Neural progenitor cell (in vitro differentiated cells): ENCODE data around the gene COL25A1. TPM values are rescaled to one million over a fixed set of nuclear protein-coding genes. Genes with fewer than 3 reads are reported as not detected.
"Not testable (repeated sequence)": the region's sequence is repeated elsewhere in the genome, so short reads cannot be mapped to it uniquely, and the experiment has no call there.

ENCODE experiments used
- DNase-seq: peaks from one replicate; pipeline ENCODE4 v3.0.0-alpha.2; 2016; ENCODE audit warnings: low spot score
- H2AFZ ChIP-seq: fragments of 200-600 bp; sonication (generic); replicated peaks from 2 replicates; pipeline ENCODE4 v1.6.1; 2016; ENCODE audit warnings: antibody characterized with exemption
- H3F3A ChIP-seq: fragments of 200-600 bp; sonication (generic); 2 replicates; pipeline ENCODE4 v1.6.1; 2016; ENCODE audit warnings: antibody characterized with exemption, low read depth
- H3K27ac ChIP-seq: fragments of 200-600 bp; sonication (generic); 2 replicates; pipeline ENCODE4 v1.5.1; 2016; ENCODE audit warnings: mild to moderate bottlenecking
- H3K27me3 ChIP-seq: fragments of 200-600 bp; sonication (generic); 2 replicates; pipeline ENCODE4 v1.6.1; 2016; ENCODE audit warnings: mild to moderate bottlenecking, moderate library complexity
- H3K36me3 ChIP-seq: fragments of 200-600 bp; sonication (generic); 2 replicates; pipeline ENCODE4 v1.5.1; 2016
- H3K4me1 ChIP-seq: fragments of 200-600 bp; sonication (generic); 2 replicates; pipeline ENCODE4 v1.6.1; 2016; ENCODE audit warnings: mixed run types
- H3K4me2 ChIP-seq: fragments of 200-600 bp; sonication (generic); 2 replicates; pipeline ENCODE4 v1.6.1; 2016
- H3K4me3 ChIP-seq: fragments of 200-600 bp; sonication (generic); 2 replicates; pipeline ENCODE4 v1.5.1; 2016
- H3K79me2 ChIP-seq: fragments of 200-600 bp; sonication (generic); 2 replicates; pipeline ENCODE4 v1.6.1; 2016; ENCODE audit warnings: low read depth
- H3K9ac ChIP-seq: fragments of 200-600 bp; sonication (generic); 2 replicates; pipeline ENCODE4 v1.6.1; 2016
- H3K9me3 ChIP-seq: fragments of 200-600 bp; sonication (generic); 2 replicates; pipeline ENCODE4 v1.5.1; 2016; ENCODE audit warnings: low read depth
- H4K20me1 ChIP-seq: fragments of 200-600 bp; sonication (generic); 2 replicates; pipeline ENCODE4 v1.6.1; 2016; ENCODE audit warnings: low read depth
- H3K27ac Mint-ChIP-seq: 3 replicates; pipeline ENCODE4 v1.8.0; 2021; ENCODE audit warnings: mixed read lengths
- H3K27me3 Mint-ChIP-seq: 2 replicates; pipeline ENCODE4 v1.8.0; 2022; ENCODE audit warnings: low read depth, mild to moderate bottlenecking, inconsistent platforms, moderate library complexity, mixed read lengths; ENCODE audit not compliant: insufficient read depth
- H3K36me3 Mint-ChIP-seq: 3 replicates; pipeline ENCODE4 v1.8.0; 2021; ENCODE audit warnings: mixed read lengths
- H3K4me1 Mint-ChIP-seq: 3 replicates; pipeline ENCODE4 v1.8.0; 2021; ENCODE audit warnings: mixed read lengths
- H3K4me3 Mint-ChIP-seq: 3 replicates; pipeline ENCODE4 v1.8.0; 2021; ENCODE audit warnings: mild to moderate bottlenecking, moderate library complexity, mixed read lengths
- H3K9me3 Mint-ChIP-seq: 3 replicates; pipeline ENCODE4 v1.8.0; 2020; ENCODE audit warnings: mixed read lengths
- EZH2 ChIP-seq: fragments of 200-600 bp; sonication (generic); IDR thresholded peaks from 2 replicates; pipeline ENCODE4 v1.6.1; 2017; ENCODE audit warnings: antibody characterized with exemption, mild to moderate bottlenecking, moderate library complexity
- EZH2phosphoT487 ChIP-seq: fragments of 200-600 bp; sonication (generic); IDR thresholded peaks from 2 replicates; pipeline ENCODE4 v1.6.1; 2017; ENCODE audit warnings: antibody characterized with exemption
- total RNA-seq: library from RNA; depleted of rRNA; stranded (reverse); fragments of >200 nt; gene quantifications from 2 replicates; pipeline ENCODE4 v1.2.3, GENCODE V29; 2015; ENCODE audit warnings: low replicate concordance
- TF ChIP-seq, protein P1 (sequence below): fragments of 200-600 bp; sonication (generic); IDR thresholded peaks from 2 replicates; pipeline ENCODE4 v1.5.1; 2017; ENCODE audit warnings: antibody characterized with exemption, mild to moderate bottlenecking

The COL25A1 gene
- total RNA-seq, 1 donor from 2014 or later = 1.3 TPM

DNA sequence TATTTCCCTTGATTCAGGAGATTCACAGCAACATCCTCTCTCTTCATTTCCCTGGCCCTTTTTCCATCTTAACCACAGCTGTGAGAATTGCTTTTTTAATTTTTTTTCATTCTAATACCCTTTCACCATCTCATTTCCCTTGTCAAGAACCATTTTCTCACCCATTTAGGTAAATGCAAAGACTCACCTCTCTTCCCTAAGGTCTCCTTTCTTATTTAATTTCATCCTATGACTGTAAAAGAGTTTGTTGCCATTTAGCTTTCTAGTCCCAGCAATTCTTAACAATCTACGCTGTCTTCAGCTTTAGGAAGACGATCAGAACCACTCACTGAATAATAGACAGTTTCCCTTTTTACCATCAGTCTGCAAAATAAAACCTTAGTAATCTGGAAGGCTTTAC, 298.5 kb downstream of the COL25A1 start:
- H3K27me3 ChIP-seq = no peaks in the 10 kb centered on the region
- H3K4me1 Mint-ChIP-seq = no peaks in the 10 kb centered on the region
- no peak for TF ChIP-seq EZH2
- no peak for TF ChIP-seq EZH2phosphoT487
- TF ChIP-seq, protein P1, sequence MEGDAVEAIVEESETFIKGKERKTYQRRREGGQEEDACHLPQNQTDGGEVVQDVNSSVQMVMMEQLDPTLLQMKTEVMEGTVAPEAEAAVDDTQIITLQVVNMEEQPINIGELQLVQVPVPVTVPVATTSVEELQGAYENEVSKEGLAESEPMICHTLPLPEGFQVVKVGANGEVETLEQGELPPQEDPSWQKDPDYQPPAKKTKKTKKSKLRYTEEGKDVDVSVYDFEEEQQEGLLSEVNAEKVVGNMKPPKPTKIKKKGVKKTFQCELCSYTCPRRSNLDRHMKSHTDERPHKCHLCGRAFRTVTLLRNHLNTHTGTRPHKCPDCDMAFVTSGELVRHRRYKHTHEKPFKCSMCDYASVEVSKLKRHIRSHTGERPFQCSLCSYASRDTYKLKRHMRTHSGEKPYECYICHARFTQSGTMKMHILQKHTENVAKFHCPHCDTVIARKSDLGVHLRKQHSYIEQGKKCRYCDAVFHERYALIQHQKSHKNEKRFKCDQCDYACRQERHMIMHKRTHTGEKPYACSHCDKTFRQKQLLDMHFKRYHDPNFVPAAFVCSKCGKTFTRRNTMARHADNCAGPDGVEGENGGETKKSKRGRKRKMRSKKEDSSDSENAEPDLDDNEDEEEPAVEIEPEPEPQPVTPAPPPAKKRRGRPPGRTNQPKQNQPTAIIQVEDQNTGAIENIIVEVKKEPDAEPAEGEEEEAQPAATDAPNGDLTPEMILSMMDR = no peak
- H3K9me3 ChIP-seq = no peaks in the 10 kb centered on the region
- no peaks in the 10 kb centered on the region for H3K36me3 Mint-ChIP-seq
- H2AFZ ChIP-seq = no peak overlapping the region
- no peaks in the 10 kb centered on the region for H3K79me2 ChIP-seq
- no peaks in the 10 kb centered on the region for H3K27me3 Mint-ChIP-seq
- H3K27ac Mint-ChIP-seq = no peak overlapping the region
- DNase-seq = no peak
- H3F3A ChIP-seq = no peaks in the 10 kb centered on the region
- no peaks in the 10 kb centered on the region for H4K20me1 ChIP-seq
- no peak overlapping the region for H3K27ac ChIP-seq
- H3K4me3 Mint-ChIP-seq = no peak overlapping the region
- no peak overlapping the region for H3K9ac ChIP-seq
- H3K4me3 ChIP-seq = no peak overlapping the region
- peaks cover 7% of the 10 kb centered on the region for H3K4me1 ChIP-seq
- no peak overlapping the region for H3K4me2 ChIP-seq
- no peaks in the 10 kb centered on the region for H3K9me3 Mint-ChIP-seq
- H3K36me3 ChIP-seq = no peaks in the 10 kb centered on the region

DNA sequence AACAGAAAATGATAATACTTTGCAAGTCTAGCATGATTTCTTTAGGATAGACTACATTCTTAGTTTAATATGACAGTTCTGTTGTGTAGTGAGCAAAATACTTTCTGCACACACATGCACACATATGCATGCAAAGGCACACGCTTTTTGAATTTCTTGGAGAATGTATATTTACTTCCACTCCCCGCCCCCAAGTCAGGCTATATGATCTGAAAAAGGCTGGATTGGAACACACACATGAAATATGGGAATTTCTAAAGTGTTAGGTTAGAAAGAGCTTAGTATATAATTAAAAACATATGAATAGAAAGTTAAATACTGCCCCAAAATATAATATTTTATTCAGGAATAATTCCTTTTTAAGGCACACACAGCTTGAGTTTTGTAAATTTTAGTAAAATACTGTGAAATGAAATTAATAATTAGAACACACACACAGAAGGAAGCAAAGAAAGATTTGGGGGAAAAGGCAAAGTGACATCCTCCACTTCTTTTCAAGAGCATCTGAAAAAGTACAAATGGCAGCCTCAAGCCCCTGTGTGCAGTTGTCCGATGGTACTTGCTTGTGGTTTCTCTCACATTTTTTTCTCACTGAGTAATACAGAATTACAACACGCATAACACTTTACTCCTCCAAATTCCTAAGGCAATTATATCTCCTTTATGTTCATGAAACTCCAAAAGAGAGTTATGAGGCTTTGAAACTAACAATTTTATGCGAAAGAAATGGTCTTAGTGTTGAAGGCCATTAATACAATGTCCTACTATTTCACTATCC, 310.7 kb downstream of the COL25A1 start:
- Histone ChIP-seq H3K4me2 (no peak overlapping the region), H3K9ac (no peak overlapping the region), H3K27me3 (no peaks in the 10 kb centered on the region), H3F3A (no peaks in the 10 kb centered on the region), H3K4me3 (no peak overlapping the region), H3K27ac (no peak overlapping the region), H3K4me1 (no peaks in the 10 kb centered on the region), H2AFZ (no peak overlapping the region), H3K36me3 (no peaks in the 10 kb centered on the region), H3K79me2 (no peaks in the 10 kb centered on the region), H4K20me1 (no peaks in the 10 kb centered on the region), H3K9me3 (no peaks in the 10 kb centered on the region)
- no peak for DNase-seq
- Mint-ChIP-seq H3K9me3 (no peaks in the 10 kb centered on the region), H3K4me1 (no peaks in the 10 kb centered on the region), H3K36me3 (no peaks in the 10 kb centered on the region), H3K27ac (no peak overlapping the region), H3K27me3 (no peaks in the 10 kb centered on the region), H3K4me3 (no peak overlapping the region)
- TF ChIP-seq EZH2phosphoT487 (no peak), EZH2 (no peak)
- TF ChIP-seq, protein P1 = no peak

GRCh38 chr4:108988464-108989195, 313.8 kb downstream of the COL25A1 start:
- H2AFZ ChIP-seq = no peak overlapping the region
- H3K79me2 ChIP-seq = no peaks in the 10 kb centered on the region
- Mint-ChIP-seq H3K4me1 (peaks cover under 1% of the 10 kb centered on the region), H3K27ac (no peak overlapping the region), H3K4me3 (no peak overlapping the region), H3K36me3 (no peaks in the 10 kb centered on the region), H3K27me3 (no peaks in the 10 kb centered on the region), H3K9me3 (no peaks in the 10 kb centered on the region)
- no peaks in the 10 kb centered on the region for H4K20me1 ChIP-seq
- H3K9ac ChIP-seq = no peak overlapping the region
- no peaks in the 10 kb centered on the region for H3K36me3 ChIP-seq
- H3K9me3 ChIP-seq = no peaks in the 10 kb centered on the region
- TF ChIP-seq EZH2phosphoT487 (no peak), EZH2 (no peak)
- TF ChIP-seq, protein P1 = no peak
- H3K27me3 ChIP-seq = no peaks in the 10 kb centered on the region
- no peaks in the 10 kb centered on the region for H3K4me1 ChIP-seq
- H3K4me2 ChIP-seq = no peak overlapping the region
- no peaks in the 10 kb centered on the region for H3F3A ChIP-seq
- no peak overlapping the region for H3K27ac ChIP-seq
- H3K4me3 ChIP-seq = no peak overlapping the region
- no peak for DNase-seq

DNA sequence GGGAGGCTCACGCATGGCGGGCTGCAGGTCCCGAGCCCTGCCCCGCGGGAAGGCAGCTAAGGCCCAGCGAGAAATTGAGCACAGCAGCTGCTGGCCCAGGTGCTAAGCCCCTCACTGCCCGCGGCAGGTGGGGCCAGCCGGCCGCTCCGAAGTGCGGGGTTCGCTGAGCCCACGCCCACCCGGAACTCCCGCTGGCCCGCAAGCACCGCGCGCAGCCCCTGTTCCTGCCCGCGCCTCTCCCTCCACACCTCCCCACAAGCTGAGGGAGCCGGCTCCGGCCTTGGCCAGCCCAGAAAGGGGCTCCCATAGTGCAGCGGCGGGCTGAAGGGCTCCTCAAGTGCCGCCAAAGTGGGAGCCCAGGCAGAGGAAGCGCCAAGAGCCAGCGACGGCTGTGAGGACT, 318.0 kb downstream of the COL25A1 start:
- H3K27ac ChIP-seq, H2AFZ ChIP-seq, H3K36me3 Mint-ChIP-seq, H3K4me1 ChIP-seq, H3K4me3 Mint-ChIP-seq, H3K9me3 ChIP-seq, H3F3A ChIP-seq, H3K9me3 Mint-ChIP-seq, H3K36me3 ChIP-seq, H3K4me2 ChIP-seq, H3K27ac Mint-ChIP-seq, H3K79me2 ChIP-seq, H3K27me3 ChIP-seq, DNase-seq, H3K9ac ChIP-seq, H4K20me1 ChIP-seq, H3K4me3 ChIP-seq, H3K27me3 Mint-ChIP-seq: not testable (repeated sequence)
- peaks cover 13% of the 10 kb centered on the region for H3K4me1 Mint-ChIP-seq
